Activated T-helper 2 cell treated with anti-CD3 and anti-CD28 coated beads, Interferon-gamma antibody, Interleukin-2, Interleukin-4, amounts not matched to agents 10 μg/mL and 5 μg/mL and 100 μg/mL, durations not matched to agents 14 hours and 24 hours and 36 hours (primary cell): Measurements from ENCODE around the gene PPP1R9B. TPM values are rescaled to one million over a fixed set of nuclear protein-coding genes. Genes with fewer than 3 reads are reported as not detected.

Source experiments
- DNase-seq: peaks from one replicate; pipeline ENCODE4 v3.0.0; 2021; ENCODE audit warnings: low spot score
- H3K27ac Mint-ChIP-seq: one replicate; pipeline ENCODE4 v1.8.0; 2021; ENCODE audit warnings: mixed read lengths
- H3K27me3 Mint-ChIP-seq: one replicate; pipeline ENCODE4 v1.8.0; 2021; ENCODE audit warnings: low read depth, mixed read lengths
- H3K36me3 Mint-ChIP-seq: one replicate; pipeline ENCODE4 v1.8.0; 2021; ENCODE audit warnings: low read depth, mixed read lengths
- H3K4me1 Mint-ChIP-seq: one replicate; pipeline ENCODE4 v1.8.0; 2021; ENCODE audit warnings: low read depth, mixed read lengths
- H3K4me3 Mint-ChIP-seq: one replicate; pipeline ENCODE4 v1.8.0; 2021; ENCODE audit warnings: low read depth, mild to moderate bottlenecking, moderate library complexity, mixed read lengths
- H3K9me3 Mint-ChIP-seq: one replicate; pipeline ENCODE4 v1.8.0; 2021; ENCODE audit warnings: mixed read lengths
- intact Hi-C: fragments of 100-400 bp; cut with micrococcal nuclease; formaldehyde crosslinking; loops from one replicate; pipeline ENCODE4 v1.15.1; 2023
- total RNA-seq: library from RNA; stranded (reverse); gene quantifications from 2 replicates; pipeline ENCODE4 v1.2.3, GENCODE V29; 2022

PPP1R9B gene
- total RNA-seq, 1 donor from 2014 or later, result 130 TPM

DNA sequence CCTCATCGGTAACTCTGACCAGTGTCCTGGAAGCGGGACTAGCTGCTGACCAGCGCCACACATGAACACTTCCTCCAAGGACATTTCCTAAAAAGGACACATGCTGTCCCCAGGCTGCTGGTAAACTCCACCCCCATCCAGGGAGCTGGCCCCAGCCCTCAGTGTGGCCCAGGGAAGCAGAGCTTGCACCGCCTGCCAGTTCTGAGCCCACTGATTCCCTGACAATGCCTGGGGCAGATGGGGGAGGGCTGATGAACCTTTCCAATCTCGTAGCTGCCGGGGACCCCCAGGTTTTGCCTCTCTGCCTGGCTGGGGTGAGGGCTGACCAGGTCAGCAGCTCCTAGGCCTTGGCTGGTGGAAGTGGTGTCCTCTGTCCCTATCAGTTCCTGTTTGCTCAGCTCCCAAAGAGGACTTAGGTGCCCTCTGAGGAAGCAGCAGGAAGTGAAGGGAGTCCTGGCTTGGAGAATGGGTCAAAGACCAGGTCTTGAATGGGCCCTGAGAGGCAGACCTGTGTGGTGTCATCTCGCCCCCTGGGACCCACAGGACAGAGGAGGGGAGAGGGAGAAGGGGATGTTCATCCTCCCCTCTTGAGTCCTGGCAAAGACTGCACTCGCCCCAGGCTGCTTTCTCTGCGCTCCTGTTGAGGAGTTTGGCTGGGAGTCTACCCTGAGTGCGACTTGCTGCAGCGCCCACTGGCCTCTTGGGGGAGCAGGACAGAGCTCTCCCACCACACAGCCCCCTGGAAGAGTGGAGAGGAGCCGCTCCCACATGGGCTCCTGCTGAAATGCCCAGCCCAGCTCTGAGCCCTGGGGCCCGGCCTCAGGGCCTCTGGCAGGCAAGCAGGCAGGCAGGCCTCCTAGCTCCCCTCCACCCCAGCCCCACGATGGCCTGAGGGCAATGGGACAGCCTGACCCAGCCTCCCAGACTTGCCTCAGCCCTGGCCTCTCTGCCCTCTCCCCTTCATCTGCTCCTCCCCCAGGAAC lies 38.5 kb downstream of the PPP1R9B start:
- H3K4me3 Mint-ChIP-seq, result no peak overlapping the region
- no peak for DNase-seq
- peaks cover 8% of the 10 kb centered on the region for H3K4me1 Mint-ChIP-seq
- H3K36me3 Mint-ChIP-seq, result no peaks in the 10 kb centered on the region
- intact Hi-C loops, result no loop called here
- H3K27me3 Mint-ChIP-seq, result peaks cover 10% of the 10 kb centered on the region
- no peak overlapping the region for H3K27ac Mint-ChIP-seq
- no peaks in the 10 kb centered on the region for H3K9me3 Mint-ChIP-seq

DNA sequence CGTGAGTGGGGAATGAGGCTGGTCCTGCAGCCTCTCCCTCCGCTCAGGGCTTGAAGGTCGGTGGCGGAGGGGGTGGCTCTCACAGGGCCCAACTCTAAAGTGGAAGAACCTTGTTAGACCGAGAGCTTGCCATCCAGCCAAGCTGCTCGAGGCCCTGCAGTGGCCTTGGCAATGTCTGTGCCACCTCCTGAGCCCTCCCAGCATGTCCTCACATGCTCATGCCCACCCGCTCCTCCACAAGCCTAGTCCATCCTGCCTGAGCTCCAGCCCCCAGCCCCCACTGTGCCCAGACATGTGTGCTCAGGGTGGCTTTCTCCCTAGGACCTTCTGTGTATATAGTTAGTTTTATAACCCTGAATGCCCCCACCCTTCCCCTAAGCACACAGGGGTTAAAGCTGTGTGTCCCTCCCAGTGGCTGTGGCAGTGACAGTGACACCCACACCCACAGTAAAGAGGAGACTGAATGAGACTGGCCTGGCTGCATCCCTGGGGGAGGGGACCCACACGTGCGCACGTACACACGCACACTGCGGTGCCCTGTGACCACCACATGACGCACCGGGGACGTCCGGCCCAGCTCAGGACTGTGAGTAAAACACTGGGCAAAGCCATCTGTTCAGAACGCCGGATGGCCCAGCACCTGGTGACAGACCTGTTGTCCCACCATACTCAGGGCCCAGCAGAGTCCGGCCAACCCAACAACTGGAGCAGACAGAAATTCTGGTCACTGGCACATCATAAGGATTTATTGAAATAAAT lies 39.7 kb downstream of the PPP1R9B start:
- Mint-ChIP-seq H3K27ac (no peak overlapping the region), H3K4me1 (peaks cover 5% of the 10 kb centered on the region), H3K27me3 (peaks cover 6% of the 10 kb centered on the region), H3K36me3 (no peaks in the 10 kb centered on the region), H3K9me3 (no peaks in the 10 kb centered on the region), H3K4me3 (no peak overlapping the region)
- no peak for DNase-seq
- intact Hi-C loops, result no loop called here

DNA sequence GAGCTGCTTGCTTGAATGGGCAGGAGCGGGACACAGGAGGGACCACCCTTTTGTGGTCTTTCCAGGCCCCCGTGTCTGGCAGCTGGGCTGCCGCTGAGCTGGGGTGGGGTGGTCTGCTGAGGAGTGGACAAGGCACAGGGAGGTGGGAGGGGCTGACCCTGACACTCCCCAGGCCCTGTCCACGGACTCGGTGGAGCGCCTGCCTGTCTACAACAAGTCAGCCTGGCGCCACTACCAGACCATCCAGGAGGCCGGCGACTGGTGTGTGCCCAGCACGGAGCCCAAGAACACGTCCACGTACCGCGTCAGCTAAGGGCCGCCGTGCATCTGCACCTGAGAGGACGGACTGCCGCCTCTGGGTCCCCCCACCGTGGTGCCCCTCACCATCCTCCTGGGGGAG lies 40.7 kb downstream of the PPP1R9B start:
- Mint-ChIP-seq H3K9me3 (no peaks in the 10 kb centered on the region), H3K27ac (no peak overlapping the region), H3K36me3 (no peaks in the 10 kb centered on the region), H3K4me1 (no peaks in the 10 kb centered on the region), H3K4me3 (no peak overlapping the region), H3K27me3 (no peaks in the 10 kb centered on the region)
- intact Hi-C loops, result no loop called here
- DNase-seq, result no peak

DNA sequence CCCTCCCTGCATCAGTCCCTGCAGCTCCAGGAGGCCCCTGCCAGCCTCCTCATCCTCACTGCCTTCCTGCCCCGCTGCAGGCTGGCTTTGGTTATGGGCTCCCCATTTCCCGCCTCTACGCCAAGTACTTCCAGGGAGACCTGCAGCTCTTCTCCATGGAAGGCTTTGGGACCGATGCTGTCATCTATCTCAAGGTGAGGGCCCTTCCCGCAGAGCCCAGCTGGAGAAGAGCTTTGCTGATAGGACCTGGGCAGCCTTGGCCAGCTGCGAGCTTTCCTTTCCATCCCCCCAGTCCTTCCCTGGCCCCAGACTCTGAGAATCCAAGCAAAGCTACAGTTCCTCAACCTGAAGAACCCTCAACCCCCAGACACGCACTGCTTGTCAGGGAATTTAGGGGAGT lies 41.3 kb downstream of the PPP1R9B start:
- Mint-ChIP-seq H3K36me3 (no peaks in the 10 kb centered on the region), H3K27me3 (no peaks in the 10 kb centered on the region), H3K9me3 (no peaks in the 10 kb centered on the region), H3K4me3 (no peak overlapping the region), H3K4me1 (no peaks in the 10 kb centered on the region), H3K27ac (no peak overlapping the region)
- no peak for DNase-seq
- intact Hi-C loops, result no loop called here

DNA sequence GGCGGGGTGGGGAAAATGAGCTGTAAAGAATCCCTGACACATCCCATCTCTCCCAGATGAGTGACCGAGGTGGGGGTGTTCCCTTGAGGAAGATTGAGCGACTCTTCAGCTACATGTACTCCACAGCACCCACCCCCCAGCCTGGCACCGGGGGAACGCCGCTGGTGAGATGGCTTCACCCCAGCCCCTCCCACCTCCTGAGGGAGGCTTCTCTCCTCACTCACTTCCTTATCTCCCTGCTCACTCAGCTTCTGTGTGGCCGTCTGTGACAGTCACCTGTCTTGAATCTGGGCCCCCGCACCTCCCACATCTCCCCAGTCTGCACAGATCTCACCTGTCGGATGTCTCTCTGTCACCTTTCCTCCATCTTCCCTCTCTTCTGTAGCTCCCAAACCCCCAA lies 41.9 kb downstream of the PPP1R9B start:
- Mint-ChIP-seq H3K4me1 (no peaks in the 10 kb centered on the region), H3K4me3 (no peak overlapping the region), H3K27ac (no peak overlapping the region), H3K9me3 (no peaks in the 10 kb centered on the region), H3K27me3 (no peaks in the 10 kb centered on the region), H3K36me3 (no peaks in the 10 kb centered on the region)
- no peak for DNase-seq
- intact Hi-C loops, result no loop called here

DNA sequence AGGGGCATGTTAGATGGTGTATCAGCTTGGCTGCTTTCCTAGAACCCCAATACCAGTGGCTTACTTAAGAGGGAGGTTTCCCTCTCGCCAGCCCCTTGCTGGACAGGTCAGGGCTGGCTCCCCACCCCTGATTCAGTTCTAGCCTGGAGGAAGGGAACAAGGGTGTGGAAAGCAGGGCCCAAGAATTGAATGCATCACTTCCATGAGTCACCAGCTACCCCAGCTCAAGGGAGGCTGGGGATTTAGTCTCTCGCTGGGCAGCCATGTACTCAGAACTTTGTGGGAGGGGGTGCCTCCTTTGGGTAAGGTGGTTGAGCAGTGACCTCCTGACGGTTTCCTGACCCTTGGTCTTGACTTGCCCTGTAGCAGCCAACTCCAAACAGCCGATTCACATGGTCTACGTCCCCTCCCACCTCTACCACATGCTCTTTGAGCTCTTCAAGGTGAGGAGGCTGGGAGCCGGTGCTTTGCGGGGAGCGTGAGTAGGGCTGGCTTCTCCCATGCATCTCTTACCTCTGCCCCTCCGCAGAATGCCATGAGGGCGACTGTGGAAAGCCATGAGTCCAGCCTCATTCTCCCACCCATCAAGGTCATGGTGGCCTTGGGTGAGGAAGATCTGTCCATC lies 42.6 kb downstream of the PPP1R9B start:
- Mint-ChIP-seq H3K36me3 (no peaks in the 10 kb centered on the region), H3K27ac (no peak overlapping the region), H3K27me3 (no peaks in the 10 kb centered on the region), H3K4me1 (no peaks in the 10 kb centered on the region), H3K4me3 (no peak overlapping the region), H3K9me3 (no peaks in the 10 kb centered on the region)
- DNase-seq, result no peak
- intact Hi-C loops, result no loop called here

DNA sequence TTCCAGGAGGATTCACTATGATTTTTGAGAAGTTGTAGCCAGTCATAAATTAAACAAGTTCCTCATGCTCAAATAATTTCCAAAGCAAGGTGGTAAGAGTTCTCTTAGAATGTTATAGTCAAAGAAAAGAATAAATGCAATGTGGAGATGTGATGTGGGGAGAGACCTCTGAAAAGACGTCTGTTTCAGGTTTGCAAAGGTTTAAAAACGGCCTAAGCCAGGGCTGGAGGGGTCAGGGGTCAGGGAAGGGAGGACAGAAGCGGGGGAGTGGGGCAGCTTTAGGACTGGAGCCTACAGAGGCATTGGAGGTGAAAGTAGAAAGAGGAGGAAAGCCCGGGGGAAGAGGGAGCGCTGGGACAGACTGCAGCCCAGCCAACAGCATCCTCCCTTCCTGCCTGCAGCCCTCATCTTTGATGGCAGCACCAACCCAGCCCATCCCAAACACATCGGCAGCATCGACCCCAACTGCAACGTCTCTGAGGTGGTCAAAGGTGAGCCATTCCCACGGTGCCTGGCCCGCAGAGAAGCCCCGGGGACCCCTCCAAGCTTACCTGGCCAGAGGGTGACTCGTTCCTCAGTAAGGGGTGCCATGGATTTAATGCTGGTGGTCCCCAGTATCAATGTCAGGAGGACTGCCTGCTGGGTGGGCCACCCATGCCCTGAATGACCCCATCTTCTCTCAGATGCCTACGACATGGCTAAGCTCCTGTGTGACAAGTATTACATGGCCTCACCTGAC lies 43.9 kb downstream of the PPP1R9B start:
- no peak for DNase-seq
- Mint-ChIP-seq H3K9me3 (no peaks in the 10 kb centered on the region), H3K4me3 (no peak overlapping the region), H3K4me1 (no peaks in the 10 kb centered on the region), H3K27me3 (no peaks in the 10 kb centered on the region), H3K27ac (no peak overlapping the region), H3K36me3 (no peaks in the 10 kb centered on the region)
- intact Hi-C loops, result no loop called here

DNA sequence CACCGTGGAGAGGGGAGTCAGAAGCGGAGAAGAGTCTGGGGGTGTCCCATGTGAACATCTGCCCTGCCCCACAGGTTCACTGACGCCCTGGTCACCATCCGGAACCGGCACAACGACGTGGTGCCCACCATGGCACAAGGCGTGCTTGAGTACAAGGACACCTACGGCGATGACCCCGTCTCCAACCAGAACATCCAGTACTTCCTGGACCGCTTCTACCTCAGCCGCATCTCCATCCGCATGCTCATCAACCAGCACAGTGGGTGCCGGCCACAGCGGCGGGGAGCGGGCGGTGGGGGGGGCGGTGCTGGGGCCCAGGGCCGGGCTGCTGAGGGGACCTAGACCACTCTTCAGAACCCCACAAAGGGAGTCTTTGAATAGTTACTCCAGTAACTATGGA lies 44.7 kb downstream of the PPP1R9B start:
- H3K27ac Mint-ChIP-seq, result no peak overlapping the region
- DNase-seq, result no peak
- intact Hi-C loops, result no loop called here
- no peaks in the 10 kb centered on the region for H3K4me1 Mint-ChIP-seq
- H3K27me3 Mint-ChIP-seq, result no peaks in the 10 kb centered on the region
- no peak overlapping the region for H3K4me3 Mint-ChIP-seq
- H3K36me3 Mint-ChIP-seq, result no peaks in the 10 kb centered on the region
- no peaks in the 10 kb centered on the region for H3K9me3 Mint-ChIP-seq

DNA sequence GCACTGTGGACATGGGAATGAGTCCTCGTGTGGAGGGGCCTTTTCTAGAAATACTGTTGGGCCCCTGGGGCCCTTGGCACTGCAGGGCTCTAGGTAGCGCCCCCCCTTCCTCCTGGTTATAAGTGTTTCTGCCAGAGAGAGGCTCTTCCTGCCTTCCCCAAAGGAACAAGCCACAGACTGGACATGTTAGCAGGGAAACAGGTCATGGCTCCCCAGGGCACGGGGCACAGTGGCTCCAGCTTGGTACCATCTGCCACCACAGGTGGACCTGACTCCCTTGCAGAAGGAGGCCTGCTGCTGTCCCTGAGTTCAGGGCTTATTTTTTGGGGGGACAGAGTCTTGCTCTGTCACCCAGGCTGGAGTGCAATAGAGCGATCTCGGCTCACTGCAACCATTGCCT lies 46.5 kb downstream of the PPP1R9B start:
- no peaks in the 10 kb centered on the region for H3K36me3 Mint-ChIP-seq
- no peak overlapping the region for H3K27ac Mint-ChIP-seq
- H3K27me3 Mint-ChIP-seq, result no peaks in the 10 kb centered on the region
- H3K4me3 Mint-ChIP-seq, result no peak overlapping the region
- DNase-seq, result no peak
- no peaks in the 10 kb centered on the region for H3K4me1 Mint-ChIP-seq
- H3K9me3 Mint-ChIP-seq, result no peaks in the 10 kb centered on the region
- intact Hi-C loops, result no loop called here

DNA sequence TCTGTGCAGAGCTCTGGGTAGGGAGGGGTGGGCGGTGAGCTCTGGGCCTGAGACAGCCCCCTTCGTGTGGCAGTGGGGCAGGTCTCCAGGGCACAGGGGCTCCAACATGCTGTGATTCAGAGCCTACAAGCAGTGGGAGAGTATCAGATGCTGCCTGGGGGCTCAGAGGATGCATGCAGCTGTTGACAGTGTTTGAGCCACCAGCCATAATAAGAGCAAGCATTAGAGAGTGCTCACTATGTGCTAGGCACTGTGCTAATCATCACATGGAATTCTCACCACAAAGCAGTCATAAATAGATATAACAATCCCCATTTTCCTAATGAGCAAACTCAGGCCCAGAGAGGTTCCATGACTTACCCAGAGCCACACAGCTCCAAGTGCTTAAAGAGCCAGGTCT lies 47.2 kb downstream of the PPP1R9B start:
- intact Hi-C loops, result no loop called here
- no peaks in the 10 kb centered on the region for H3K9me3 Mint-ChIP-seq
- no peak overlapping the region for H3K4me3 Mint-ChIP-seq
- H3K27ac Mint-ChIP-seq, result no peak overlapping the region
- H3K36me3 Mint-ChIP-seq, result no peaks in the 10 kb centered on the region
- DNase-seq, result no peak
- no peaks in the 10 kb centered on the region for H3K27me3 Mint-ChIP-seq
- no peaks in the 10 kb centered on the region for H3K4me1 Mint-ChIP-seq

DNA sequence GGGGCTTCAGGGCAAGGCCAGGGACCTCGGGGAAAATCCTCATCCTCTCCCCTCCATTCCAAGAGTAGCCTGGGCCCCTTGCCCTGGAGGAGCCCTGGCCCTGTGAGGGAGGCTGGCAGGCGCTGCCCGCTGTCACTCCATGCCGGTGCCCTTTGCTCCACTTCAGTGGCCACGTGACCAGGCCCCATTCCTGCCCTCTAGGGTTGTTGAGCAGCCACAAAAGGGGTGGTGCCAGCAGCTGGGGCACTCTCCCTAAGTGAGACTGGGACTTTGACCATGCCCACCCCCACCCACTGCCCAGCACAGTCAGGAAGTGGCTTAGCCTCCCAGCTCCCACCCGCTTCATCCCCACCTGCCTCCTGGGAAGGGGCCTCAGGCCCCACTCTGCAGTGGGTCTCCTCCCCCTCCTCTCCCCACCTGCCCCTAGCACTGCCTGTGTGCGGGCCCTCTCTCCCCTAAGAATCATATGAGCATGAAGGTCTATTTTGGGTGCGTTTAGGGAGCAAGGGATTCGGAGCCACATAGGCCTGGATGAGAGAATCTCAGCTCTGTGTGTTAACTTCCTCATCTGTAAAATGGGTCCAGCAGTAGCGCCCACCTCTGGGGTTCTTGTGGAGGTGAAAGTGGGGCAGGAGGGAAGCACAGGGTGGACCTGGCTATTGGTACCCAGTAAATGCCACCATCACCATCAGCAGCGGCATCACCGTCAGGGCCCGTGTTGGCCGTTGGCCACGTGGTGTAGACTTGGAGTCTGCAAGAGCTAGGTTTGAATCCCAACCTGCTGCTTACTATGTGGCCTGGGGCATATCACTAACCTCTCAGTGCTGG lies 48.1 kb downstream of the PPP1R9B start:
- Mint-ChIP-seq H3K27me3 (no peaks in the 10 kb centered on the region), H3K9me3 (no peaks in the 10 kb centered on the region), H3K27ac (no peak overlapping the region), H3K36me3 (no peaks in the 10 kb centered on the region), H3K4me3 (no peak overlapping the region), H3K4me1 (no peaks in the 10 kb centered on the region)
- intact Hi-C loops, result no loop called here
- DNase-seq, result no peak
